GM19372 (cell line): ENCODE results near the gene IGDCC3.
"Not testable (repeated sequence)": the region's sequence is repeated elsewhere in the genome, so short reads cannot be mapped to it uniquely, and the experiment has no call there.

Source experiments
- ATAC-seq: cut with Tn5 transposase; IDR thresholded peaks from one replicate; pipeline ENCODE4 v1.9.1; 2021; ENCODE audit warnings: mild to moderate bottlenecking, low read depth, moderate library complexity; ENCODE audit not compliant: unreplicated experiment

The IGDCC3 gene

DNA sequence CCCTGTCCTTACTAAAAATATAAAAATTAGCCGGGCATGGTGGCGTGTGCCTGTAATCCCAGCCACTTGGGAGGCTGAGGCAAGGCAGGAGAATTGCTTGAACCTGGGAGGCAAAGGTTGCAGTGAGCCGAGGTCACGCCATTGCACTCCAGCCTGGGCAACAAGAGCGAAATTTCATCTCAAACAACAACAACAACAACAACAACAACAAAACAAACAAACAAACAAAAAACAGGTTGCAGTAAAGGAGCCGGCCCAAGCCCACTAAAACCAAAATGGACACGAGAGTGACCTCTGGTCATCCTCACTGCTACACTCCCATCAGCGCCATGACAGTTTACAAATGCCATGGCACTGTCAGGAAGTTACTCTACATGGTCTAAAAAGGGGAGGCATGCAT lies 30.0 kb downstream of the IGDCC3 start:
- not testable (repeated sequence) for ATAC-seq

DNA sequence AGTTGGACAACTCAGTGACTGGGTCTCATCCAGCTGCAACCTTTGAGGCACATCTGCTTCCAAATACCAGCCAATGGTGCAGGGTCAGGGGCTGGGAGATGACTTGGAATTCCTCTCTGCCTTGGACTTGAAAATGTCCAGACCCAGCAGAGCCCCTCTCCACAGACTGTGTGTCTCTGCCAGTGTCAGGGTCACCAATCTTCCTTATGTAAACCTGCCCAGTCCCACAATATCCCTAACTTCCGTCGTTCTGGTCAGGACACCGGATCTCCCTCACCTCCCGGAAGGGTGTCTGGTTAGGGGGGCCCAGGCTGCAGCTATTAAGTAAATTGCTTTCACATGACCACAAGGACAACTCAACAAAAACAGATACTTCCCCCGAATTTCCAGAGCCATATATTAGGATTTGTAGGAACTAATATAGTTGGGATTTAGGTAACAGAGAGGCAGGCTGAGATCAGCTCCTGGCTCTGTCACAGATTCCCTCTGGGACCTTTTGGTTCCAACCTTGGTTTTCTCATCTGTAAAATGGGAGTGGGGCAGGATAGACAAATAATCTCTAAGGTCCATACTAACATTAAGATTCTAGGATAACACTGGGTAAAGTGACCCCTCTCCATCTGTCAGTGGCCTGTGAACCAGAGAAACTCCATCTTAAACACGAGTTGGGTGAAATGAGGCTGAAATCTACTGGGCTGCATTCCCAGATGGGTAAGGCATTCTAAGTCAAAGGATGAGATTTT lies 30.8 kb downstream of the IGDCC3 start:
- ATAC-seq: no peak

DNA sequence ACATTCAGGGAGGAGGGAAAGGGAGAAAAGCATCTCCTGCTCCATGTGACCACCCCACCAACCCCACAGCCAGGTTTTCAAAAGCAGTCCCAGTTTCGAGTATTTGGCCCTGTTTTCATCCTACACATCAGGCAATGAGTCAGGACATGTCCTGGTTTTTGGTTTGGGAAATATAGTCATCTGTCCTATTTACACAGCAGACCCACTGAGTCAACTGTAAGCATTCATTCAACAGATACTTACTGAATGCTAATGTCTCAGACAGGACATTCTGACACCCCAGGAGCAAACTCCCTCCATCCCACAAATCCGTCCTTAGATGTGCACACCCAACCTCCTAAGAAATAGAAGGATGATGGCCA lies 32.9 kb downstream of the IGDCC3 start:
- ATAC-seq: no peak

DNA sequence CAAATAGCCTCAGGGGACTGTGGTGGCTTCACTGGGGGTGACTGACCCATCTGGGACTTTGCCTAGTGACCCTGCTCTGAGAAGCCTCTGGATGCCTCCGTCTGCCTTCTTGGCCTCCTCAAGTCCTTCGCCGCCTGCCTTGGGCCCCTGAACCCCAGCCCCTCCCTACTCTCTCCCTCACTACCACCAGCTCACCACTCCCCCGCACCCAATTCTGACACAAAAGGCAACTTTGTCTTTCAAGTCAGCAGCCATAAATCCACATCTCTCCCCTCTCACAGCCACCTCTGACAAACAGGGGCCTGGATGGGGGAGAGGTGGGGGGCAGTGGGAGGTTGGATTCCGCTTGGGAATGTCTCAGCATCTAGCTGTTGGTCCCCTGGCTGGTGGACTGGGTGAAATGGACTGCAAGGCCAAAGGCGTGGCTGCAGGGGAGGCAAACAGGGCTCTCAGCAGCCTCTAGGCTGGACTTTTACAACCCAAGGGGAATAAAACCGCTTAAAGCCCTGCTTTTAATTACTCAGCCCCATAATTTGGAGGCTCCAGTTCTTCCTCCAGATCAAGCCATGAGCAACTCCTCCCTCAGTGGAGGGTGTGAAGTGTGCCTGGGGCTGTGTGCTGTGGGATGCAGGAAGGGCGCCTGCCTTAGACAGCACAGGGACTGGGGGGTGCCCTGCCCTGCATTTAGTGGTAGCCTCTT lies 33.4 kb downstream of the IGDCC3 start:
- no peak for ATAC-seq

DNA sequence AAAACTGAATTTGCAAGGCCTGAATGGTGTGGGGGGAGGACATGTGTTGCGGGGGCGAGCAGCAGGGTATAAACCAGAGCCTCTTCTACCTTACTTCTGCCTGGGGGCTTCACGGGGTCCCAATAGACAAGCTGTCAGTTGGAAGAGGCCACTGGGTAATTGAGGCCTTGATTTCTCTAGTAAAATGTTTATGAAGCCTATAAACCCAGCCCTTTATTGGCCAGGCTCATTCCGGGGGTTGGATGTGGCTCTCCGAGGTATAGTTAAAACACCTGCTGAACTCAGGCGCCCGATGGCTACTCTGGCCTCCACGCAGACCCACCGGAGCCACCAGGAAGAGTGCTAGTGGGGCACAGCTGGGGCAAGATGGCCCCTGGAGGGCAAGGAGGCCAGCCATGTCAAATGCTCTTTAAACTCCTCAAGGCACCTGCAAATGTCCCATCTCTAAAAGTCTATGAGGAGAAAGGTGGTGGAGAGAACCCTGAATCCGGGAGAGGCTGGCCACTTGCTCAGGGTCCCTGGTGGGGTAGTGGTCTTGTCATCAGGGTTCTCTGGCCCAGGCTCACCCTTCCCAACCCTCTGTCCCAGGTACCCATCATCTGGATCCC lies 34.3 kb downstream of the IGDCC3 start:
- ATAC-seq: no peak

DNA sequence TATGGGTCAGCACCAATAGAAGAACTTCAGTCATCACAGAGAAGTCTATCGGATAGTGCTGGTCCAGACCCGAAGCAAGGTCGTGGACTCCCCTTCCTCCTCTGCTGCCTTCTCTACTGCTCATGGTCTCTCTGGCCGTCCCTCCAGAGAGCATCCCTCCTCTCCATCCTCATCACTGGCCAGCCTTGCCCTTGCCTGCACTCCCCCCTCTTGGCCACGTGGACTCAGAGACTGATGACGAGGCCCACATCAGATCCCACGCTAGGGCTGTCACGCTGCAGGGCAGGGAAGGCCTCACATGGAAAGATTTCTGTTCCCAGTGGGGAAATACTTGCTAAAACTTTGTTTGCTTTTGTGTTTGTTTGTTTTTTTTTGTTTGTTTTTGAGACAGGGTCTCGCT lies 35.3 kb downstream of the IGDCC3 start:
- ATAC-seq: no peak

DNA sequence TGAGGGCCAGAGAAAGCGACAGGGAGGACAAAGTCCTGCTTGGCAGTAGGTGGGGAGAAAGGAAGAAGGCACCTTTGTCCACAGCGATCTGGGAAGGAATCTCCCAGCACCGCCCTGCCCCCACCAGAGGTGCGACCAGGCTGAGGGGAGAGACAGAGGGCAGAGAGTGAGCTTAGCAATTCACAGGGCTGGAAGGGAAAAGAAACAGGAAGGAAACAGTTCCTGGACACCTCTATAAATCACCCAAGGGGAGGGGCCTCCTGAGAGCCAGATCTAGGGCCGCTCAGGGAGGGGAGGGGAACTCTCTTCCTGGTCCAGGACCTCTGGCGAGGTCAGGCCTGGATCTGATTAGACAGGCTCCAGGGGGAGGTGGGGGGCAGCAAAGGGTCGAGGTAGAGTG lies 37.9 kb downstream of the IGDCC3 start:
- no peak for ATAC-seq

DNA sequence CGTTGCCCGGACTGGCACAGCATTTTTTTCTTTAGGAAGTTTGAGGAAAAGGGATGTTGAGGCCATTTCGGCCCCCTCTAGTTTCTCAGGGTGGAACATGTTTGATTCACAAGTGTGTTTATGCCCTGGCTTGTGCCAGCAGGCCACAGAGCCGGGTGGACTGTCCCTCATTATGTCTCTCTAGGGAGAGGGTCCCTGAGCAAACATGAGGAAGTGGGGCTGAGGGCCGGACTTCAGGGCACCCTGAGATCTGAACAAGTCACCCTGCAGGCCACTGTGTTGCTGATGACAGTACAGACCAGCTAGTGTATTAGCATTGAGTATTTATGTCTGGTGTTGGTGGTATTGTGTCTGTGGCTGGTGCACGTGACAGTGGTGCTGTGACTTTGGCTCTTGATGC lies 38.4 kb downstream of the IGDCC3 start:
- no peak for ATAC-seq

DNA sequence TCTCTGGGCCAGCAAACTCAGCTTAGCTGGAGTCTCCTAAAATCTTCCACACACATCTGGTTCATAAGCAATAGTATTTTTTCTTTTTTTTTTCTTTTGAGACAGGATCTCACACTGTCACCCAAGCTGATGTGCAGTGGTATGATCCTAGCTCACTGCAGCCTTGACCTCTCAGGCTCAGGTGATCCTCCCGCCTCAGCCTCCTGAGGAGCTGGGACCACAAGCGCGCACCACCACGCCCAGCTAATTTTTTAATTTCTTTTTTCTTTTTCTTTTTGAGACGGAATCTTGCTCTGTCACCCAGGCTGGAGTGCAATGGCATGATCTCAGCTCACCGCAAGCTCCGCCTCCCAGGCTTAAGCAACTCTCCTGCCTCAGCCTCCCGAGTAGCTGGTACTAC lies 39.0 kb downstream of the IGDCC3 start:
- ATAC-seq: no peak

DNA sequence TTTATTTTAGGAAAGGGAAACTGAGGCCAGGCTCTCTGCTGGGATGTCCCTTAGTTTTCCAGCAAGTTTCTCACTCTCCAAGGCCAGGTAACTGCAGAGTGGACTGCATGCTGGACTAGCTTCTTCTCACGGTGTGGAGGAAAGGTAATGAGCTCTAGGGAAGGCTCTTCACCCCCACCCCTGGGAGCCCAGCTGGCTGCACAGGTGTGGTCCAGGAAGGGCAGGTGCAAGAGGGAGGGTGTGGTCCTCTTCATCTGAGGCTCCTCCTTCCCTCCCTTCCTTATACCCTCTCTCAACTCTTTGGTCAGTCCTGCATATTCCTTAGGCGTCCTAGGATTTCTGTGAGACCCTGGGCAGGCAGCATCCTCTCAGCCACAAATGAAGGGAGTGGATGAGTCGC lies 39.4 kb downstream of the IGDCC3 start:
- ATAC-seq: no peak

DNA sequence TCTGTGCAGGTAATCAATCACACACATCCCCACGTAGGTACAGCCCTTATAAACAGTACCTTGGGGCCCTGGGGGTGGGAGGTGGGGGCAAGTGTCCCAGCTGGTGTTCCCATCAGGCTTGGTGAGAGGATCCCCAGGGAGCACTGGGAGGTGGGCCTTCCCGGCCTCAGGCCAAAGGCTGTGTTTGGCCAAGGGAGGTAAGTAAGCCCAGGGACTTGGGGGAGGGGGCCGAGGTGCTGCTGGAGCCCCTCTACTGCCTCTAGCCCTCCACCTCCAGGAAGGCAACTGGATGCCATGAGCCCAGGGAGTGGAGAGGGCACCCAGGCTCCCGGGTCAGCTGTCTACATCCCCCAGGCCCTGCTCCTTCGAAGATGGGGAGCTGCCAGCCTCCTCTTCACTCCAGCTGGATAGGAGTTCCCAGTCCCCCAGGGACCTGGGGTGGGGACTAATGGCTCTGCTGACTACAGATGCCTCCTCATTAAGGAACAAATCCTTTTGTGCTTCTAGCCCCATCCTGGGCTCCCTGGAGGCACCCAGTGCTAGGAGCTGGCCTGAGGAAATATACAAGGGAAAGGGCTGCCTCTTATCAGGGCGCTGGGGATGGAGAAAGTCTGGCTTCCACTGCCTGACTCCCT lies 40.2 kb downstream of the IGDCC3 start:
- no peak for ATAC-seq

DNA sequence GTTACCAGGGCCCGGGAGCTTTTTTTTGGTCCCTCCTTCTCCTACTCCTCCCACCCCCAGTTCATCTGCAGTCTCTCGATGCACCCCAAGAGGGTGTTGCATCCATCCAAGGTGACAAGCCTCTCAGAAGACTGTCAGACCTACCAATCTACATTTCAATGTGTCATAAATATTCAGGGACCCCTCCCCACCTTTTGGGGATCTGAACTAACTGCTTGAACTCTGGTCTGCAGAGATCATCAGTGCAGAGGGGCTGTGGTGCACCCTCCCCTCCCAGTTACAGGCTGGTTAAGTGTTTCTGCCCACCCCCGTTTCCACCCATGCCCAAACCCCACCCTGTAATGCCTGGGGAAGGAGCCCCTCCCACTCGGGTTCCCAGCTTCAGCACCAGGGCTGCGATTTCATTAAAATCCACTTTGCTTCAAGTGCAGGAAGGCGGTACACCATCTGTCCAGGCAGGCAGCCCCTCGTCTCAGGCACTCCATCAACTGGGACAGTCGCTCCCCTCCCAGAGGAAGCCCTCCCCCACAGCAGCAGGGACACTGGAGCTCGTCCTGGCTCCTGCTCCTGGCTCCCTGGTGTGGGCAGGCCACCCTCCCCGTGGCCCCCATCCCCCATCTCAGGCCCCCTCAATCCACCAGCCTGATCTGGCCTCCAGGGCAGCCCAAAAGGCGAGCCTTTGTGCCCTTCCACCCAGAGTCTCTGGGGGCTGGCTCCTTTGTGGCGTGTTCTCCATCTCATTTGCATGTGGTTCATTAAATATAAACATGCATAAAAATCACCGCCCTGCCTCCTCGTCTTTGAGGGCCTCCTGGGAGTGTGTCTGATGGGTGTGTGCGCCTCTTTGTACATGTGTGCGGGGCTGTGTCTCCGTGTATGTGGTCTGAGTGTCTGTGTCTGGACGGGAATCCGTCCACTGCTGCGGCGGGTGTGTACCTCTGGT lies 41.0 kb downstream of the IGDCC3 start:
- no peak for ATAC-seq

DNA sequence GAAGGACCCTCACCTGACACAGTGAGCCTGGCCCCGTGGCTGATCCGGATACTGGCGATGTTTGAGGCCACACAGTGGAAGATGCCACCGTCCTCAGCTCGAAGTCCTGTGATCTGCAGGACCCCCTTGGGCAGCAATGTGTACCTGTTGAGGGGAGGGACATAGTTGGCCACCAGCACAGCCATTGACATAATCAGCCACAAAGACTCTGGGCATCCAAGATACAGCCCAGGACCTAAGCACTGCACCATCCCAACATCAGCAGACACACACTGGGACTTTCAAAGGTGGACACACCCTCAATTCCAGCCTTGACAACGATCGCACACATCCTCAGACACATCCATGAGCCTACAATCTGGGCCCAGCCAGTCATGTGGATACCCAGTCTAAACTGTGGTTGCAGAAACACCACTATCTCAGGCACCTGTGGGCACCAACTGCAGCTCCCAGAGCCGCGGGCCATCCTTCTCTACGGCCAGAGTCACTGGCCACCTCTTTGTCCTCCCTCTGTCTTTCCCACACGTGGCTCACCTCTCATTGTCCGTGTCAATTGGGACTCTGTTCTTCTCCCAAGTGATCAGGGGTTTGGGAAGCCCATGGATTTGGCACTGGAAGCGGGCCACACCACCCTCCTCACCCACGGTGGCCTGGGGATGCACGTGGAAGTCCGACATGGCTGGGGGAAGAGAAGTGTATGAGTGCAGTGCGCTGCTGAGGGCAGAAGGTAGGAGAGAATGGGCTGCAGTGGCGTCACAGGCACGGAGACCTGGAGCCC lies 42.3 kb downstream of the IGDCC3 start:
- no peak for ATAC-seq

DNA sequence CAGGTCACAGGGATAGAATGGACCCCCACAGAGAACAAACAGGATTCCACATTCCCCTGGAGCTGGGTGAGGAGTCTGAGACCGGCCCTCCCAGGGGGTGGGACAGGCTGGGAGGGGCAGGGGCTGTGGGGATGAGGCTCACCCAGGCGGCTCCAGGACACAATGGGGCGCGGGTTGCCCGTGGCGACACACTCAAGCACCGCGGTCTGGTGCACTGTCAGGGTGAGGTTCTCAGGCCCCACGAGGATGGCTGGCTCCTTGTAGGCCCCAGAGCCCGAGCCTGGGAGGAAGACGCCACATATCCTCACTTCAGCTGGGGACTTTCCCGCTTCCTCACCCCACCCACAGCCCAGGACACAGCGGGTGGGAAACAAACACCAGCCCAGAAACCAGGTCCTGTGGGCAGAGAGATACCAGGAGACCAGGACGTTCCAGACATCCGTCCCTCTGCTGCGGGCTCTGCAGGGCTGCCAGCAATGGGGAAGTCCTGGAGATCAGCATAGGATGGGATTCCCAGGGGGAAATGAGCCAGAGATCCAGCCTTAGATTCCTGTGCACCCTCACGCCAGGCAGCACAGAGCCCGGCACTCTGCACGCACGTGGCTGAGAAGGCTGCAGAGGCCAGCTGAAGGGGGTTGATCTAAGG lies 43.1 kb downstream of the IGDCC3 start:
- ATAC-seq: no peak

DNA sequence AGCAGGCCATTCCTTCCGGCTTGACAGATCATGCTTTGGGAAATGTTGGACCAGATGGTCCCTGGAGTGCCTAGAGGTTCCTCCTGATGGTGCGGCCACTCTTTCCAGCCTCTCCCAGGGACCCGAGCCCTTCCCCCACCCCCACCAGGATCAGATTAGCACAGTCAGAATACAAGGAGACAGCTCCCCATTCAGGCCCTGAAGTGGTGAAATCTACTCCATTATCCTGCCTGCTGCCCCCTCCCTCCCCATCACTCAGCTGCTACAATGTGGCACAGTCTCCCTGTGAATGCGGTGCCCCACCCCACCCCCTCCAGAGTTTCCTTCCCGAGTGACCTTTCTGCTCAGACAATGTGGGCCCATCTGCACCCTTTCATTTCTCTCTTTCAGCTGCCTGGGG lies 43.9 kb downstream of the IGDCC3 start:
- ATAC-seq: no peak

DNA sequence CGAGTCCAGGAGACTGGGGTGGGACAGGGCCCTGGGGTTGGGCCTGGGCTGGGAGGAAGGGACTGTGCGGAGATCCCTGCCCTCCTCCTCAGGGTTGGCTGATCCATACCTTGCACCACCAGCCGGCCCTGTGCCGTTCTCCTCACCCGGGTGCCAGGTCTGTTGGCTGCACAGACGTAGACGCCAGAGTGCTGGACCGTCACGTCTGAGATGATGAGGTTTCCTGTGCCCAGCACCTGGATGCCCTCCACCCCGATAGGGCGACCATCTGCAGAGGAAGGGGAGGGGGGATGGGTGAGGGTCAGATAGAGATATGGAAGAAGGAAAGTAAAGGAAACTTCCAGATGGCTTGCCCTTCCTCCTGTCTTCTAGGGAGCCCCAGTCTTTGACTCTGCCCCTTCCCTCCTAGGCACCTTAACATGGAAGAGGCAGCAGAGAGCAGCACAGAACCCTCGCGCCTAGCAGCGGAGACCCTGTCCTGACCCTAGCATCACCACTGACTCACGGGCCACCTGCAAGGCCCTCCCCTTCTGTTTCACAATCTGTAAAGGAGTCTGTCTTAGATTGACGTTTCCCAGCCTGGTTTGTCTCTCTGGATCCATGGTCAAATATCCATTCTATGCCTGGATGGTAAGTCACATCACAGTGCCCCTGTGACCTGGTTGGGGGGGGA lies 44.5 kb downstream of the IGDCC3 start:
- no peak for ATAC-seq

DNA sequence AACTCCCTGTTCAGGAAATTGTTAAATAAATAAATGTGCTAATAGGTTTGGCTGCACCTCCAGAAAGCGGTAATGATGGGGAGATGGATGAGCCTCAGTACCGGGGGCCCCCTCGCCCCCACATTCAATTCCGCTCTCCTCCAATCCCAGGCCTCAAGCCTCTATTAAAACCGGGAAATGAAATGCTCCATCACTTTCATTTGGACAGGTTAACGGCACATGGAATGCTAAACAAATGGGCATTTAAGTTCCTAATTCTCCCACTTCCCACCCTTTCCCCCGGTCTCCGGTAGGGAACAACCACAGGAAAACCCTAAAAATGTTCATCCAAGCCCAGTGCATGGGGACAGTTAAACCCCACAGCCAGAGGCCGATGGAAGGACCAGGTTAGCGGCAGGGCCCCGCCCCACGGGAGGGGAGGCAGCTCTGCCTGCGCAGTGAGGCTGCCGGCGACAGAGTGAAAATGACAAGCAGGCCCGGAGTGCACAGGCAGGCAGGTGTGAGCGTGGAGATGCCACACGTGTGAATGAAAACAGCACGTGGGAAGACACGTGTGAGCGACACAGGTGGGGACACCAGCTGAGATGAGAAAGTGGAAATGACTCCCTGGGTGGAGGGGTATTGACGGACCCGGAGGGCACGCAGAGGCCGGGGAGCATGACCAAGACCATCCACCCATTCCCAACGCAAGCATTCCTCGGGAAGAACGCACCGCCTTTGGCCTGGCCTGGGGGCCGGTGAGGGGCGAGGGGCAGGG lies 45.2 kb downstream of the IGDCC3 start:
- ATAC-seq: no peak

DNA sequence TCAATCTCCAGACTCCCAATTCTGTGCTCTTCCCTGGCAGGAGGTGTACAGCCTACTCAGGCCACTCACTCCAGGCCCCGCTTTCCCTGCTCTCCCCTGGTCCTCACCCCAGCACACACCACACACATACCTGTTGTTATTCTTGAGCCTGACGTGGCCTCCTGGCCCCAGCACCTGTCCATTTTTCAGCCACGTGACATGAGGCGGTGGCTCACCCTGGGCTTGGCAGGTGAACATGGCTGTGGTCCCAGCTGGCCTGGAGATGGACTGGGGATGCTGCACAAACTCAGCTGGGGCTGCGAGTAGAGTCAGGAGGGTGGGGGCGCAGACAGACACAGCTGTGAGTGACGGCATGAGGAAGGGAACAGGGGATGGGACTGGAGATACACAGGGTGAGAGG lies 46.0 kb downstream of the IGDCC3 start:
- ATAC-seq: no peak
